GM19025 (cell line): ENCODE data around the gene LRRC47.
A peak's percentile ranks its signal among the peaks of the same experiment; 100 is the strongest.

Experiments used
- ATAC-seq: cut with Tn5 transposase; IDR thresholded peaks from one replicate; pipeline ENCODE4 v1.9.1; 2021; ENCODE audit warnings: mild to moderate bottlenecking, low read depth, moderate library complexity; ENCODE audit not compliant: unreplicated experiment

The LRRC47 gene

DNA sequence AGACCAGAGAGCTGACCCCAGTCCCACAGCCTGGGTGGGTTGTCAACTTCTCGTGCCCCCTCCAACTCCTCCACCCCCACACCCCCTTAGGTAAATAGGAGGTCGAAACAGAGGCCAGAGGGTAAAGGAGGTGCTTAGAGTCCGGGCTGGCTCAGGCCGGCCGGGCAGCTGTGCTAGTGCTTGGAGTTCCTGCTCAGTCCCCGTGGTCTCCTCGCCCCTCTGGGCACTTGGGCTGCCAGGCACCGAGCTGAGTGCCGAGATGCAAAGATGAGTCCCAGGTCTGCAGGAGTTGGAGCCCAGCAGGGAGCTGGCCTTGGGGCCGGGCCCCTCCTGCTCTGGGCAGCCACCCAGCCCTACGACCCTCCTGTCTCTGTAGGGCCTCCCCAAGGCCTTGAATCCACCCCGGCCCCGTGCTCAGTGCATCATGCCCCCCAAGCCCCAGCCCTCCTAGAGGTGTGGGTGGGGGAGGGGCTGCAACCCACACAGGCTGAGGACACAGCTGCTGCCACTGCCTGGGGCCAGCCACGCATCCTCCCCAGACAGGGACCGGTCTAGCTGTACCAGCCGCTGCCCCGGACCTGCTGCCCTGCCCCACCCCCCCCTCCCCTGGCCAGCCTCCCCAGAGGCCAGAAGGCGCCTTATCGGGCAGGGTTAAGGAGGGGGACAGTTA, 21.9 kb downstream of the LRRC47 start:
- ATAC-seq = no peak

DNA sequence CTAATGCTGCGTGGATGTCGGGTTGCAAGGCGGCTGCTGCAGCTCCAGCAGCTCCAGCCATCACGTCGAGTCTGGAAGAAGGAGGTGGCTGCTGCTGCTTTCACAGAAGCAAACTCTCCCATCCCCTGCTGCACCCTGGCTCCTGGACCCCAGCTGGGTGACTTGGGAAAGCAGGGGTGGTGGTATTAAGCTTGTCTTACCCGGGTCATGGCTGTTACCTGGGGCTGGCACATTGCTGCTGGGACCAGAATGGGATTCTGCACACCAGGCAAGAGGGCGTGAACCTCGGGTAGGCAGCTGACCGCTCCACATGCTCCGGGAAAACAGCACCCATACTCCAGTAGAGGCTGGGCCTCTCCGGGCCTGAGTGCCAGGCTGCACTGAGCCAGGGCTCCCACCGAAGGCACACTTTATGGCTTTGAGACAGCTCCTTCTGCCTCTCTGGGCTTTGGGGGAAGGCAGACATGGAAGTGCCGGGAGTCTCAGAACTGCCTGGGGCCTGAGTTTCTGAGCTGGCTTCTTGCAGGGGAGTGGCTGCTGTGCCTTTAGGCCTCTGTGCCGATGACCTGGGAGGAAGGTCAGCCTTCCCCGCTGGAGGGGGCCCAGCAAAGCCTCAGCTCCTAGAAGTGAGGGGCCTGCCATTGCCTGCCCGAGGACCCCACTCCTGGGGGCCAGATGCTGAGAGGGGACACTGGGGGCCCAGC, 22.6 kb downstream of the LRRC47 start:
- ATAC-seq = no peak

DNA sequence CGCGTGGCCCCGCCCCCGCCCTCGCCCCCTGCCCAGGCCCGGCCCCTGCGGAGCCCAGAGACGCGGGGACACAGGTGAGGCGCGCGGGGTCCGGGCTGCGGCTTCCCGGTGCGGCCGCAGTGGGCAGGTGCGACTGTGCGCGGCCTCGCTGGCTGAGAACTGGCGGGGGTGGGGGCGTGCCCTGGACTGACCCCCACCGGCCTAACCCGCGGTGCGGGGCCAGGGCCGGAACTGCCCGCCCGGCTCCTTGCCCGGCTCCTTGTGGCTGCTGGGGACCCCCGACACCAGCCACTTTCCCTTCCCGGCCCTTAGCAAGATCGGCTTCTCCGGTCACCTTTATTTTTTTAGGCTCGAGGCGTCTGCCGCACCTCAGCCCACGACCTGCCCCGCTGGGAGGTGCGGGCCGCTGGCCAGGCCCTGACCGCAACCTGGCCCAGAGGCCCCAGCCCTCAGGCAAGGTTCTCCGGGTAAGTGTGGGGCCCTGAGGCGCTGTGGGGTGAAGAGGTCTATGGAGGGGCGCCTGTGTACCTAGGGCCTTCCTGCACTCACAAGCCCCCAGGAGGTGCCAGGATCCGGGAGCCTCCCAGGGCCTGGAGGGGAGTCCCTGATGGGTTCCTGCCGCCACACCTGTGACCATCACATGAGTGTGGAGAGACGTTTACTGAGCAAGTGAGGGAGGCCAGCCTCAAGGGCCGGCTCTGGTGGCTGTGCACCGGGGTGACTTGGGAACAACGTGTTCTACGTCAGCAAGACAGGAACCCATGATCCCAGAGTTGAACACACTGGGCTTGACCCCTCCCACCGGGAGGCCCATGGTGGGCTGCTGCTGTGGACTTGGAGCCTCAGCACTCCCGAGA, 23.4 kb downstream of the LRRC47 start, which contains the start of gene SMIM1:
TSS of gene SMIM1 (plus strand) at position 35 of the 857 bp plus-strand sequence. CDS start 2,625 bp downstream, outside the sequence.
- ATAC-seq = peak; percentile 21

DNA sequence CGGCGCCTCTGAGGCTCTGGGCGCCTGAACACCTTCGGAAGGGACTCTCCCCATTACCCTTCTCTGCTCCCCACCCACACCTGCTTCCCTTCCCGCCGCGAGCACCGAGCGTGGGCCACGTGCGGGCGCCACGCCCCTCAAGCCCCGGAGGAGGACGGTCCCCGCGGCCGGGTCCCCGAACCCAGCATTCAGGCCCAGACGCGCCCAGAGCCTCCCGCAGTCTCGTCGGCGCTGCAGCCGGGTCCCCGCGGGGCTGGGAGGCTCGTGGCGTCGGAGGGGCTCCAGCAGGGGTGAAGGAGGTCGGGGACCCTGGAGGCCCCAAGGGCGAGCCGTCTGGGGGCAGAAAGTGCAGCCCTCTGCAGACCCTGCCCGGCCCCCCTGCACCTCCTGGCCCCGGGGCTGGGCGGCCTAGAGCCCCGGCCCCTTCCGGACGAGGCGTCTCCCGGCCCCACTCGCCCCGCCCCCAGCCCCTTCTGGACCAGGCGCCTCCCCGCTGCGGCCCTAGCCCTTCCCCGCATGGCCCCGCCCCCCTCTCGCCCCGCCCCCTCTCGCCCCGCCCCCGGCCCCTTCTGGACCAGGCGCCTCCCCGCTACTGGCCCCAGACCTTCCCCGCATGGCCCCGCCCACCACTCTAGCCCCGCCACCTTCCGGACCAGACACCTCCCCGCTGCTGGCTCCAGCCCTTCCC, 24.1 kb downstream of the LRRC47 start:
- ATAC-seq = peak; percentile 54

DNA sequence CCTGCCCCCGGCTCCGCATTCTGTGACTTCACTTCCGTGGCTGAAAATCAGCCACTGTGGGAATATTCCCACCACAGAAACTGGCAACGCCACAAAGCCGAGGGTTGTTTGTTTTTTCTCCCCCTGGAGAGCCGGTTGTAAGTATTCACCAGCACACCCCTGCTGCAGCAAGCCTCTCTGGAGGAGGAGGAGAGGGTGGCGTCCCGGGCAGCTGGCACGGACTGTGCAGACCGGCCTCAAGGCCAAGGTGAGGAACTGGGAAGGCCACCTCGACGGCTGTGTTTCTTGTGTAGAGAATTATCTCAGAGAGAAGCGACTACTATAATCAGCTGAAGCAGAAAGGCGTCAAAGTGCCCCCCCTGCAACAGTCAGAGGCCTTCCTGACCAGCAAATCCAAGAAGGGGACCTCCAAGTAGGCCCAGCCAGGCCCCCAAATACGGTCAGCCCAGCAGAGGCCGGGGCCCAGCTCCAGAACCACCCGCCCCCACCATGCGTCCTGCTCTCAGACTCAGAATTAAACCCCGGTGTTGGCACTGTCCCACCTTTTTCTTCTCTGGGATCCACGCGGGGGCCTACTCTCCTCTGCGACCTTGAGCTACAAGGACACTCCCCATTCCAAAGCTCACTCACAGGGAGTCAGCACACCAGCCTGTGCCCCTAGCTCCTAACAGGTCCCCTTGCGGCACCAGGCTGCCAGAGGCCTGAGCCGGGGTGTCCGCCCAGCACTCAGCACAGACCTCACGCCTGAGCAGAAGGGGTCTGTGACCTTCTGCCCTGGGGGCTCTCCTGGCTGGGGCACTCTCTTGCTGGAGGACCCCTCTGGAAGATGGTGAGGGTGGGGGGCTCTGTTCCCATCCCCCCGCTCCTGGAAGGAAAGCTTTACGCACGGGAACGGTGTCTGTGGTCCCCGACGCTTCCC, 24.9 kb downstream of the LRRC47 start:
- no peak for ATAC-seq

DNA sequence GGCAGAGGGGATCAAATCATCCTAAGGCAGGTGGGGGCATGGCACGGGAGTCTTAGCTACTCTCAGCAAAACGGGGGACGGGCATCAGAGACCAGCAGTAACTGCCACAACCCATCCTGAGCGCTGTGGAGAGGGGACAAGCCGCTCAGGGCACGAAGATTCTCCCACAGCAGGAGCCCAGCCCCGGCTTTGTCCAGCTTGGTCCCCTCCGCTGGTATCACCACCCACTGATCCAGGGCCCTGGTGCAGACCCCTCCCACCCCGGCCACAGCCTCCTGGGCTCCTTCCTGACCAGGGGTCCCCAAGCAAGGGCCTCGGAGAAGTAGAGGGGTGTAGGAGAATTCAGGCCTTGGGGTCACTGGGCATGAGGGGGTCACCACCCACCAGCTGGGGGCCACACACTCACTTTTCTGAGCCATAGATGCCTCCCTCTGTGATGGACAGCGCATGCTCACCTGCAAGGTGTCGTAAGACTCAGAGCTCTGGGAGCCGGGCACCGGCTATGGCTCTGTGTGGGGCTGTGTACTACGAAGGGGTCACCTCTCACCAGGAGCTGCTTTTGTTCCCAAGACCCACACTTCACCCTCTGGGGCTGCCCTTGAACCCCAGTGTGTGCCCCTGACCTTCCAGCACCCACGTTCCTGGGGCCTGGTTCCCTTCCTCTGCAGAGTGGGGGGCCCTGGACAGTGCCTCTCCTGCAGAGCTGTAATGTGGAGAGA, 26.1 kb downstream of the LRRC47 start:
- ATAC-seq = no peak

DNA sequence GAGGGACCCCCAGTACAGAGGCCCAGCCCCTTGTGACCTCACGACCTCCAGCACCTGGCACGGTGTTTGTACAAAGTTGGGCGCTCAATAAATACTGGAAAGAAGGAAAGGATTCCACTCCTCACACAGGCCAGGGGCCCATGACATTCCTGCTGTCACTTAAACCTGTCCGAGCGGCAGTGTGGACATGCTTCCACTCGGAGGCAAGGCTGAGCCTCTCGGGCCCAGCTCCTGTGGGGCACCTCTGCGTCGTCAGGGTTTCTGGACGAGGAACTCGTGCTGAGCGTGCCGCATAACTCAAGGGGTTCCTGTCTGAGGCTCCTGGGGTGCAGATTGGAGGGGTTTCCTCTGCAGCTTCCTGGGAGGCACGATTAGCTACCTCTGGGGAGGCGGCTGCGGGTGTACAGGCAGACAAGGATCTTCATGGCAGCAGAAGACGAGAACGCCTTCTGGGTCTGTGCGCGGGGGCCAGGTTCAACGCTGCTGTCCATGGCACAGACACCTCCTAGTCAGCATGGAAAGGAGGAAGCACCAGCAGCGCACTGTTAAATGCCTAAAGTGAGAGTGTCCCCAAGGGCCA, 27.4 kb downstream of the LRRC47 start:
- ATAC-seq = no peak

DNA sequence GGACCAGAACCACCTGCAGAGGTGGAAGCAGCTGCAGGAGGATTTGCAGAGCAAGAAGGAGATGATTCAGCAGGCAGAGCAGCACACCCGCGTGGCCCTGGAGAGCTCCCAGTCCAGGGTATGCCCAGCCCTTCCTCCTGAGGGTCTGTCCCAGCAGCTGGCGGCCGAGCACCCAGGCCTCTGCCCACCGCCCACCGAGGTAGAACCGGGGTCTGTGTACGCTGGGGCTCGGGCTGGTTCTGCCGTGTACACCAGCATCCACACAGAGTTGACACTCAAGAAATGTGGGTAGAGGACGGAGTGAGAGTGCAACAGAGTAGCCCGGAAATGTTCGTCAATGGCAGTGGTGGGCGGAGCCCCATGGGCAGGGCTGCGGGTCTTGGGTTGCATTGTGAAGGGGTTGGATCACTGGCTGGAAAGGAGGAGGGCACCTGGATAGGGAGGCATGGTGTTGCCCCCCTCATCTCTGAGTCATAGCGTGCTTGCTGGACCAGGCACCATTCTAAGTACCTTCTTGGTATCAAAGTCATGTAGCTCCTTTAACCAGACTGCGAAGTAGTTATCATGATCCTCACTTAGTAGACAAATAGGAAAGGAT, 28.9 kb downstream of the LRRC47 start:
- no peak for ATAC-seq

DNA sequence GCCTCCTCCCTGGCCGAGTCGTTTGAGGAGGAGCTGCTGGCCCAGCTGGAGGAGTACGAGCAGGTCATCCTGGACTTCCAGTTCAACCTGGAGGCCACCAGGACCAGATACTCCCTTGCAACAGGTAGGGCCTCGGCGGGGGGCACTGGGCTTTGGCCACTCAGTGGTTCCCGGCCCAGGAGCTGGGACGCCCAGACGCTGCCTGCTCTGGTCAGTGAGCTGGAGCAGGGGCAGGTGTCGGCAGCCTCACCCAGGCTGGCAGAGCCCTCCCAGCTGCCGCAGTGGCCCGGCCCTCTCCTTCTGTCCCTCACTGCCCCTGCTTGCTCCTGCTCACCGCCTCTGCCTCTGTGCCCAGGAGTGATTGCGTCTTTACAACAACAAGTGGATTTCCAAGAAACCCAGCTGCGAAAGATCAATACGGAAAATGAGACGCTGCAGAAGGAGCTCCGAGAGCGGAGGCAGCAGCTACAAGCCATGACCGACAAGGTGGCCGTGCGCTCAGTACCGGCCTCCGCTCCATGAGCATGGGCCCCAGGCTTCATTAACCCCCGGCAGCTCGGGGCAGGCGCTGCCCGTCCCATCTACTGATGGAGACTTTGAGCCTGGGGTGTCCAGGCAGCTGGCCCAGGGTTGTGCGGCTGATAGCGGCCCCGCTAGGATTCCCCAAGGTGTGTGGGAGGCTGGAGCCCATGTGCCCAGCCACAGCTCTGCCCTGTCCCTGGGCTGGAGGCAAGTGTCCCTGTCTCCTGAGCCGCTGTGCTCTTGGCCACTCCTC, 32.8 kb downstream of the LRRC47 start:
- ATAC-seq = no peak

DNA sequence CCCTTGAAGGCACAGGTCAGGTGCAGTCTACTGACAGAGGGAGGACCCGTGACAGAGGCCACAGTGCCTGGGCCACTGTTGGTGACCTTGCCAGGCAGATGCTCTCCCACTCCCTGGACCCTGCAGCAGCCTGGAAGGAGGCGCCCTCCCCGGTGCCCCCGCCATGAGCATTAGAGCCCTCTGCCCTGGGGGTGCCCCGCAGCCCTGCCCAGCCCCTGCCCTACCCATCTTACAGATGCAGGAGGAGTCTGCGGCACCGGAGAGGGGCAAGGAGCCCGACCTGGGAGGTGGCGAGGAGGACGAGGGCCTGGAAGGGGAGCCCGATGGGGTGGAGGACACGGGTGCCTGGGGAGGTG, 33.4 kb downstream of the LRRC47 start:
- ATAC-seq = no peak

DNA sequence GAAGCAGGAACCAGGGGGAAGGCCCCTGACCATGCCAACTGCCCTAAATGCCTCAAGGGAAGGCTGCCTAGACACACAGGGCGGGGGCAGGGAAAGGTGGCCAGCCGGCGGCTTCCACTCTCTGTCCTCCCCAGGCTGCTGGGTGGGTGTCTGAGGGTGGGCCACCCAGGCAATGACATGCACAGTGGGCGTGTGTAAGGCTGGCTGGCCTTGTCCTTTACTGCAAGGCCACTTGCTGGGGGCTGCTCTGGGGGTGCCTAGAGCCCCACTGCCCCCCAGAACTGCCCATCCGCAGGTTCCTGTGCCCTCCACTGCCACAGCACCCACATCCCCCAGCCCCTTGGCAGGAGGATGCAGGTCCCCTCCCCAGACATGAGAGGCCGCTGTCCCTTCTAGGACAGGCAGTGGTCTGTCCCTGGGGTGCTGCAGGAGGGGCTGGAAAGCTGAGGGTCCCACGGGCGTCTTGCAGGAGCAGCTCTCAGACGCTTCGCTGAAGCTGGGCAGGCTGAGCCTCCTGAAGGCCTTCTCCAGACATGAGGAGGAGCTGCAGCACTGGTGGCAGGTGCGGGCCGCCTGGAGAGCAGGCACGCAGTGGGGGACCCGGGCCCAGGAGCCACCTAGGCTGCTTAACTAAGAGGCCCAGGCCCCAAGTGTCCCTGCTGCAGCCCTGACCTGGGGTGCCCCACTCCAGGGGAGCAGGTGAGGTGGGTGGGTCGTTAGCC, 34.0 kb downstream of the LRRC47 start:
- ATAC-seq = no peak

DNA sequence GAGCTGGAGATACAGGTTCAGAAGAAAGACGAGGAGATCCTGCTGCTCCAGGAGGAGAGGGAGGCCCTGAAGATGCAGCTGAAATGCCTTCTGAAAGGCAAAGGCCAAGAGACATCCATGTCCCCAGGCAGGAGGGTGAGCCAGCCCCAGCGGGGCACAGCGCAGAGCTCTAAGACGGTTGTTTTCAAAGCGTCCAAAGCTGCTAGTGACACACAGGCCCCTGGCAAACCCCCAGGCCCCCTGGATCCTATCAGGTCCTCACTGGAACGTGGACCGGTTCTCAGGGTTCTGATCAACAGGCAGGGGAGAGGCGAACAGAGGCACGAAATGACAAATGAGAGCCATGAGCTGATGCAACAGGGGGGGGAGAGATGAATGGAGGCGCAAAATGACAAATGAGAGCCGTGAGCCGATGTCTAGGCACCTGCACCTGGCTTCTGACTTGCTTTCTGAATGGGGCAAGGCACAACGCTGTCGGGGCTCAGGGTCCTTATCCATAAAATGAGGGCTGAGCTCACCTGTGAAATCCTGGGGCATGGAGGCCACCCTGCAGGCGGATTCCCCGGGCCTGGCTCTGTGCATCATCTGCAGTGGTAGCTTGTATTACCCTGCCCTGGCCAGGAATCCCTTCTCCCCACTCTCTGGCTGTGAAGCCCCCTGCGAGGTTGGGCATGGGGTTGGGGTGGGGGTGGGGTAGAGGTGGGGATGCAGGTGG, 34.8 kb downstream of the LRRC47 start:
- no peak for ATAC-seq

DNA sequence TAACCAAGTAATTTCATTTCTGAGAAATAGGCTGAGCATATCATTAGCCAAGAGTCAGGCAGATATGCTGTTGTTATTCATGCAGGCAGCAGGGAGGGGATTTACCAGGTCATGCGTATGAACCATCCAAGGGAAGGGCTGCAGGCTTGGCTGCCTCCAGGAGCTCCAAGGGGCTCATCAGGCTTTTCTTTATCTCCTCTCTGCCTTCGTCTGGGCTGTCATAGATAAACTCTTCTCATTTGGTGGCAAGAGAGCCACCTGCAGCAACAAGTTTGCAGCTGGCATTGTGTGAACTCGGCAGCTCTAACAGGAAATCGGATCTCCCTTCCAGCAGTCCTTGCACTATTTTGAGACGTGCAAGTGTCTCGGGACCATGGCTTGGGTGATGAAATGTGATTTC, 36.5 kb downstream of the LRRC47 start:
- ATAC-seq = no peak

DNA sequence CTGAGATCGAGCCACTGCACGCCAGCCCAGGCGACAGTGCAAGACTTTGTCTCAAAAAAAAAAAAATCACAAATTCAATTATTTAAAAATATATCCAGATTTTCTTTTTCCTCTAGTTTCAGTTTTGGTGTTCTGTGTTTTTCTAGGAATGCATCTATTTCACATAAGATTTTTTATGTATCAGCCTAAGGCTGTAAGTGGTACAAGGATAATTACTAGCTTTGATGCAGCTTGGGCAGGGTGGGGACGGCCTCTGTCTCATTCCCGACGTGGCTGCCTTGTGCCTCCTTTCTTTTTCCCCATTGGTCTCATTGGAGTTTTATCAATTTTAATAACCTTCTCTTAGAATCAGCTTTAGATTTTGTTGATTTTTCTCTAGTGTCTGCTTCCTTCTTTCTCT, 37.1 kb downstream of the LRRC47 start:
- ATAC-seq = no peak

DNA sequence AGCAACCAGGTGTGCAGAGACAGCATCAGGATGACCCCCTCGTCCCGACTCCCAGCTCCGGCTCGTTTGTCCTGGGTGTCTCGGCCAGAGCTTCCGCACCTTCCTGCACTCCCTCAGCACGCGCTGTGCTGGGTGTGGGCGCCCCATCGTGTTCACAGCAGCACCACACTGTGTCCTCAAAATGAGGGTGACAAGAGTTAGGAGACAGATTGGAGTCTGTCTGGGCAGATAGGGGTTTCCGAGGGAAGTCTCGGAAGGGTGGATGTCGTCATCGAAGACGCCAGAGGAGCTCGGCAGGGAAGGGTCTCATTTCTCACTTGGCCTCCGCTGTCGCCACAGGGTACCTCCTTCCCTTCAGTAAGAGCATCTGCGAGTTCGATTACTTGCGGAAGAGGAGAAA, 39.9 kb downstream of the LRRC47 start:
- no peak for ATAC-seq

DNA sequence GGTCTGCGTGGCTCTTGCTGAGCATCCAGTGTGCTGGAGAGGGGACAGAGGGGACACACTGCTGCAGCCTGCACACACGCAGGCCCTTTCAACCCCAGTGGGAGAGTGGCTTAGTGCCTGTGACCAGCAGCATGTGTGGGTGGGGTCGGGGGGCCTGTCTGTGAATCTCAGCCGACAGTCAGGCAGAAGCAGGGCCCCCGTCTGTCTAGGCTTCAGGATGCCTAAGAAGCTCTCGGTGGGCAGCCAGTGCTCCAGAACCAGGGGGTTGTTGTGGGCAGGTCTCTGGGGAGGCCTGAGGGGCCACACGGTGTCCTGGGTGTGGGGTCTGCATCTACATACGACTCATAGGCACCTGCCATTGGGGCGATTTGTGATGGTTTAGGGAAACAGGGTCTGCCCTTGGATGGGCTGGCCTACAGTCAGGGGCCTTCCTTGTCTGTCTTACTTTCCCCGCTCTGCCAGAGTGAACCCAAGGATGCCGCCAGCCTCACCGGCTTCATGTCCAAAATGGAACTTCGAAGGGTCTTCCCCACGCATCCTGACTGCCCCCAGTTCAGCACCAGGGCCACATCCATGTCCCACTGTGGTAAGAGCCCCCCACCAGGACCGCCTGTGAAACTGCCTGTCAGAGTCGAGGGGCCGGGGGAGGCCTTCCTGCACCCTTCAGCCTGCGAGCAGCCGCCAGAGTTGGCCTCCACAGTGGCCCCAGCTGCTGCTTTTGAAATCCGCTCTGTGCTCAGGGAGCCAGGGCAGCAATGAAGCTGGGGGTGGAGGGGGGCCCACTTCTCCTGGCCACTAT, 42.4 kb downstream of the LRRC47 start:
- no peak for ATAC-seq
